HepG2 (cell line): Measurements from ENCODE around the gene ZMPSTE24.

Source experiments
- CSRNP1 ChIP-seq: sonication (generic); formaldehyde crosslinking; IDR thresholded peaks from 2 replicates; pipeline ENCODE4 v1.8.1; 2023; ENCODE audit warnings: mild to moderate bottlenecking, missing genetic modification reagents
- POLR2A ChIP-seq, 2 experiments: IDR thresholded peaks; 2 replicates each; pipeline ENCODE4 v1.6.1; 2011; ENCODE audit warnings: low read depth in 2 of 2, low read length in 2 of 2, mild to moderate bottlenecking in 1 of 2, moderate library complexity in 1 of 2; ENCODE audit not compliant: insufficient read depth in 1 of 2
- POLR2AphosphoS5 ChIP-seq: IDR thresholded peaks from 2 replicates; pipeline ENCODE4 v1.6.1; 2012; ENCODE audit warnings: low read depth, low read length
- RFX1 ChIP-seq: fragments of 450-650 bp; IDR thresholded peaks from 2 replicates; pipeline ENCODE4 v1.6.1; 2017
- TIGD3 ChIP-seq: sonication (generic); formaldehyde crosslinking; IDR thresholded peaks from 2 replicates; pipeline ENCODE4 v1.5.1; 2020; ENCODE audit warnings: mild to moderate bottlenecking, missing genetic modification reagents, borderline replicate concordance
- U2AF1 ChIP-seq: fragments of 200-400 bp; formaldehyde crosslinking; optimal IDR thresholded peaks from 2 replicates; pipeline ENCODE3; 2017; ENCODE audit warnings: mild to moderate bottlenecking, low read depth, low read length
- ZNF468 ChIP-seq: sonication (generic); formaldehyde crosslinking; IDR thresholded peaks from 2 replicates; pipeline ENCODE4 v1.8.0; 2022; ENCODE audit warnings: mild to moderate bottlenecking, moderate library complexity, missing genetic modification reagents
- ZXDC ChIP-seq: sonication (generic); formaldehyde crosslinking; IDR thresholded peaks from 2 replicates; pipeline ENCODE4 v1.5.0; 2020; ENCODE audit warnings: mild to moderate bottlenecking, missing genetic modification reagents

DNA sequence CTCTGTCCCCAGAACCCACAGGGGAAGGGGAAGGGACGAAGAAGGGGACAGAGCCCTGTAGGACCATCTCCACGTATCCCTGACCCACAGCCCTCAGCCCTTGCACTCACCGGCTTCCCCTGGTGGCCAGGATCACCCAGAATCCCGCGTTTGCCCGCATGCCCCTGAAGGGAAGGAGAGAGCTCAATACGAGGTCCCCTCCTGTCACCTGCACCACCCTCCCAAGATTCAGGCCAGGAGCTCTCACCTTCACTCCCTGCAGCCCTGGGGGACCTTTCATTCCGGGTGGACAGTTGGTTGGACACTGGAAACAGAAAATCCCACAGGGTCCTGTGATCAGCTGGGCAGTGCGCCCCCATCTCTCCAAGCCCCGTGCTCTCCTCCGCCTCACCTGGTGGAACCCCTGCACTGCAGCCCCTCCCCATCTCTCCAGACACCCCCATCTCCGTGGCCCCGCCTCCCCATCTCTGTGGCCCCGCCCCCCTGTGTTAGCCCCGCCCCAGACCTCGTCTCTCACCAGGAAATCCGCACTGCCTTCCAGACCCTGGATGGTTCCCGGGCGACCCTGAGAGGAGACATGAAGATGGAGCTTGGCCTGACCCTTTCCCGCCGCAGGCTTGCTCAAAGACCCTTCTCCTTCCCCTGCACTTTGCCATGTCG is 53.1 kb downstream of the ZMPSTE24 start:
- TF ChIP-seq POLR2A (IDR thresholded peaks at IDR 0.05; ENCODE audit: insufficient read depth in 1 of 2, low read depth in 2 of 2, low read length in 2 of 2) (no peak), U2AF1 (no peak), CSRNP1 (CRISPR knock-in tag) (no peak), ZNF468 (CRISPR knock-in tag) (no peak), POLR2AphosphoS5 (no peak), TIGD3 (CRISPR knock-in tag) (no peak), ZXDC (no peak), RFX1 (no peak)
